Measurements from ENCODE around the gene SLC38A3.

The SLC38A3 gene

DNA sequence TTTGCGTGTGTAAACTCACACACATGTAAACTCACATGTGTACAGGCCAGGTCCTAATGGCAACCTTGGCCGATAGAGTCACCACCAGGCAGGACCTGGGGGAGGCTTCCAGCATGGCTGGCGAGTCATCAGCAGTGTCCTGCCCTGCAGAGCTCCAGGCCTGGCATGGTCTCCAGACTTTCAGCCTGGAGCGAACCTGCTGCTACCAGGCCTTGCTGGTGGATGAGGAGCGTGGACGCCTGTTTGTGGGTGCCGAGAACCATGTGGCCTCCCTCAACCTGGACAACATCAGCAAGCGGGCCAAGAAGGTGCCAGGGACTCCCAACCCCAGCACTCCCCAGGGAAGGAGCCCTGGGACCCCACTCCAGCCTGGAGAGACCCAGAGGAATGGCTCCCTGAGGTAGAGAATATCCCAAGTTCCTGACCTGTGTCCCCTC lies 64.9 kb downstream of the SLC38A3 start:
- no peak for DNase-seq

DNA sequence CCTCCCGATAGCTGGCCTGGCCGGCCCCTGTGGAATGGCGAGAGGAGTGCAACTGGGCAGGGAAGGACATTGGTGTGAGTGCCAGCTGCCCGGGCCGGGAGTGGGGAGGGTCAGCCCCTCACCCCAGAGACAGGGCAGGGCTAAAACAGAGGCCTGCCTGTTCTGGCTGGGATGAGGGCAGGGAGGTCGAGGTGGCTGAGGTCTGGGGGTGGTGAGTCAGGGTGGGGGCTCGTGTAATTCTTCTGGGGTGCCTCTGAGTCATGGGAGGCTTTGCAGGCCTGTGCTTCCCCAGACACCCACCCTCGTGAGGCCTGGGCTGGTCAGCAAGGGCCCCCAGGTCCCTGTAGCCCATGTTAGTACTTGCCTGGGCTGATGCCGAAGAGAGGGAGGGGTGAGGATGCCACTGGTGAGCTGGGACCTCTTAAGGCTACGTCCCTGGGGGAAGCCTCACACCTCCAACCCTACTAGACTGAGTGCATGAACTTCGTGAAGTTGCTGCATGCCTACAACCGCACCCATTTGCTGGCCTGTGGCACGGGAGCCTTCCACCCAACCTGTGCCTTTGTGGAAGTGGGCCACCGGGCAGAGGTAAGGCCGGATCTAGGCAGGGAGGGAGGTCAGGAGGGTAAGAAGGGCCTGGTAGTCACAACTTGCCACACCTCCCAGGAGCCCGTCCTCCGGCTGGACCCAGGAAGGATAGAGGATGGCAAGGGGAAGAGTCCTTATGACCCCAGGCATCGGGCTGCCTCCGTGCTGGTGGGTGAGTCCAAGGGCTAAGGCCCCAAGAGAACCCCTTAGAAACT lies 65.6 kb downstream of the SLC38A3 start:
- no peak for DNase-seq

All from stimulated activated naive CD4-positive, alpha-beta T cell (primary cell).